Activated CD8-positive, alpha-beta memory T cell treated with anti-CD3 and anti-CD28 coated beads, Interleukin-2, amount 50 U/mL, for 4 hours (primary cell): ENCODE results near the gene PLCL2.
A peak's percentile ranks its signal among the peaks of the same experiment; 100 is the strongest.
"Not testable (repeated sequence)": the region's sequence is repeated elsewhere in the genome, so short reads cannot be mapped to it uniquely, and the experiment has no call there.

Source experiments
- DNase-seq: peaks from one replicate; pipeline ENCODE4 v3.0.0-alpha.2; 2020

Gene PLCL2

GRCh38 chr3:17088602-17089313 is 204.0 kb downstream of the PLCL2 start:
- DNase-seq, result peak; percentile 41

- DNase-seq, result no peak
Observed at GRCh38 chr3:17089314-17089700, 204.6 kb downstream of the PLCL2 start.

- DNase-seq, result no peak
Observed at GRCh38 chr3:17090280-17090983, 205.7 kb downstream of the PLCL2 start.

- no peak for DNase-seq
Observed at GRCh38 chr3:17091910-17092582, 207.3 kb downstream of the PLCL2 start.

- no peak for DNase-seq
Observed at GRCh38 chr3:17092583-17092933, 207.8 kb downstream of the PLCL2 start.

- no peak for DNase-seq
Observed at GRCh38 chr3:17094551-17094950, 209.8 kb downstream of the PLCL2 start.

GRCh38 chr3:17103579-17103978 is 218.8 kb downstream of the PLCL2 start:
- DNase-seq, result no peak

GRCh38 chr3:17106801-17107200 is 222.0 kb downstream of the PLCL2 start:
- DNase-seq, result not testable (repeated sequence)

- DNase-seq, result no peak
Observed at GRCh38 chr3:17110660-17111396, 226.1 kb downstream of the PLCL2 start.

- no peak for DNase-seq
Observed at GRCh38 chr3:17111586-17111985, 226.8 kb downstream of the PLCL2 start.

GRCh38 chr3:17115186-17115585 is 230.4 kb downstream of the PLCL2 start:
- no peak for DNase-seq

GRCh38 chr3:17116007-17116600 is 231.3 kb downstream of the PLCL2 start:
- DNase-seq, result no peak

- DNase-seq, result no peak
Observed at GRCh38 chr3:17118771-17119170, 234.0 kb downstream of the PLCL2 start.

- DNase-seq, result no peak
Observed at GRCh38 chr3:17119201-17120072, 234.7 kb downstream of the PLCL2 start.

GRCh38 chr3:17120115-17120514 is 235.4 kb downstream of the PLCL2 start:
- no peak for DNase-seq

GRCh38 chr3:17121336-17121735 is 236.6 kb downstream of the PLCL2 start:
- no peak for DNase-seq

GRCh38 chr3:17122758-17123157 is 238.0 kb downstream of the PLCL2 start:
- no peak for DNase-seq

GRCh38 chr3:17125738-17126442 is 241.1 kb downstream of the PLCL2 start:
- no peak for DNase-seq

- DNase-seq, result not testable (repeated sequence)
Observed at GRCh38 chr3:17128671-17129070, 243.9 kb downstream of the PLCL2 start.

GRCh38 chr3:17129556-17129955 is 244.8 kb downstream of the PLCL2 start:
- no peak for DNase-seq

- no peak for DNase-seq
Observed at GRCh38 chr3:17130956-17131355, 246.2 kb downstream of the PLCL2 start.
